Measurements from ENCODE around the gene PFAS.
"Not testable (repeated sequence)": the region's sequence is repeated elsewhere in the genome, so short reads cannot be mapped to it uniquely, and the experiment has no call there.

The PFAS gene

GRCh38 chr17:8243827-8244226 lies 5.3 kb upstream of the PFAS start:
- Mint-ChIP-seq H3K27ac (no peak overlapping the region), H3K36me3 (peaks cover 34 to 36% of the 10 kb centered on the region in 2 donors), H3K27me3 (no peaks in the 10 kb centered on the region), H3K4me3 (no peak overlapping the region), H3K9me3 (no peaks in the 10 kb centered on the region), H3K4me1 (peaks cover 27 to 44% of the 10 kb centered on the region in 2 donors)
- DNase-seq (no peak), ATAC-seq (replicated peaks) (no peak)

GRCh38 chr17:8244768-8245167 lies 4.3 kb upstream of the PFAS start:
- peaks cover 35 to 36% of the 10 kb centered on the region in 2 donors for H3K36me3 Mint-ChIP-seq
- H3K4me3 Mint-ChIP-seq = no peak overlapping the region
- ATAC-seq (replicated peaks) (no peak), DNase-seq (no peak)
- H3K4me1 Mint-ChIP-seq = peaks cover 30 to 50% of the 10 kb centered on the region in 2 donors
- no peaks in the 10 kb centered on the region for H3K27me3 Mint-ChIP-seq
- no peaks in the 10 kb centered on the region for H3K9me3 Mint-ChIP-seq
- H3K27ac Mint-ChIP-seq = peak overlapping the region; percentile 16

- DNase-seq (no peak), ATAC-seq (replicated peaks) (no peak)
- Mint-ChIP-seq H3K36me3 (peaks cover 30 to 32% of the 10 kb centered on the region in 2 donors), H3K4me1 (peaks cover 27 to 49% of the 10 kb centered on the region in 2 donors), H3K4me3 (peak overlapping the region; percentile 91 to 98), H3K27ac (peak overlapping the region; percentile 99), H3K9me3 (no peaks in the 10 kb centered on the region), H3K27me3 (no peaks in the 10 kb centered on the region)
Observed at GRCh38 chr17:8249621-8250500, 772 bp downstream of the PFAS start.

DNA sequence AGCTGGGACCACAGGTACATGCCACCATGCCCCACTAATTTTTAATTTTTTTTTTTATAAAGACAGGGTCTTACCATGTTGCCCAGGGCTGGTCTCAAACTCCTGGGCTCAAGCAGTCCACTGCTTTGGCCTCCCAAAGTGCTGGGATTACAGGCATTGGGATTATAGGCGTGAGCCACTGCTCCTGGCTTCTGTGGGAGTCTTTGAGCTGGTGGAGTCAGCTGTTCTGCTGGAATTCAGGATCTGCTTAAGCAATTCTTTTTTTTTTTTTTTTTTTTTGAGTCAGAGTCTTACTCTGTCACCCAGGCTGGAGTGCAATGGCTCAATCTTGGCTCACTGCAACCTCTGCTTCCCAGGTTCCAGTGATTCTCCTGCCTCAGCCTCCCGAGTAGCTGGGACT lies 2.3 kb downstream of the PFAS start:
- H3K27me3 Mint-ChIP-seq; DNase-seq; ATAC-seq (replicated peaks); H3K9me3 Mint-ChIP-seq; H3K27ac Mint-ChIP-seq; H3K4me3 Mint-ChIP-seq: not testable (repeated sequence)
- H3K4me1 Mint-ChIP-seq = peaks cover 14 to 33% of the 10 kb centered on the region in 2 donors
- peaks cover 33 to 37% of the 10 kb centered on the region in 2 donors for H3K36me3 Mint-ChIP-seq

GRCh38 chr17:8253801-8254200 lies 4.7 kb downstream of the PFAS start:
- H3K4me3 Mint-ChIP-seq = no peak overlapping the region
- no peak for ATAC-seq (replicated peaks)
- peak overlapping the region; percentile 56 for H3K27ac Mint-ChIP-seq
- peaks cover 12 to 18% of the 10 kb centered on the region in 2 donors for H3K4me1 Mint-ChIP-seq
- H3K36me3 Mint-ChIP-seq = peaks cover 41 to 47% of the 10 kb centered on the region in 2 donors
- no peaks in the 10 kb centered on the region for H3K27me3 Mint-ChIP-seq
- no peaks in the 10 kb centered on the region for H3K9me3 Mint-ChIP-seq
- DNase-seq = no peak

DNA sequence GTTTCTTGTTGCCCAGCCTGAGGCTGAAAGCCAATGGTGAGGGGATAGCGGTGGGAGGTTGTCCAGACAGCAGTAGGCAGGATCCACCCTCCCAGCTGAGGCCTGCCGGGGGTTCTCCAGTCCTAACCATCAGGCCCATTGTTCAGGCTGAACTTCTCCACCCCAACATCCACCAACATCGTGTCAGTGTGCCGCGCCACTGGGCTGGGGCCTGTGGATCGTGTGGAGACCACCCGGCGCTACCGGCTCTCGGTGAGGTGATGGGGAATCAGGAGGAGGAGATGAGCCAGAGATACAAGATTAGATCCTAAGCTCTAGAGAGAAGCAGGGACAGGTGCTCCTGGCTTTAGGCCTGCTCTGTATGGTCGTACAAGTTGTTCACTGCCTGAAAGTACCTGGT lies 5.8 kb downstream of the PFAS start:
- ATAC-seq (replicated peaks) (no peak), DNase-seq (no peak)
- Mint-ChIP-seq H3K9me3 (no peaks in the 10 kb centered on the region), H3K4me1 (peaks cover 9 to 10% of the 10 kb centered on the region in 2 donors), H3K4me3 (no peak overlapping the region), H3K27me3 (no peaks in the 10 kb centered on the region), H3K36me3 (peaks cover 44% of the 10 kb centered on the region in 2 donors), H3K27ac (no peak overlapping the region)

DNA sequence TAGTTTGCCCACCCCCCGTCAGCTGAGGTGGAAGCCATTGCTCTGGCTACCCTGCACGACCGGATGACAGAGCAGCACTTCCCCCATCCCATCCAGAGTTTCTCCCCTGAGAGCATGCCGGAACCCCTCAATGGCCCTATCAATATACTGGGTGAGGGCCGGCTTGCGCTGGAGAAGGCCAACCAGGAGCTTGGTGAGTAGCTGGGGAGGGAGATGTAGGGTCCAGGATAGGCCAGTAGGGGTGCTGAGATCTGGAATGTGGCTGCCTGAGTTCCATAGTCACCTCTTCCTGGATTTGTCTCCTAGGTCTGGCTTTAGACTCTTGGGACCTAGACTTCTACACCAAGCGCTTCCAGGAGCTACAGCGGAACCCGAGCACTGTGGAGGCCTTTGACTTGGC lies 6.4 kb downstream of the PFAS start:
- Mint-ChIP-seq H3K27ac (no peak overlapping the region), H3K36me3 (peaks cover 40 to 41% of the 10 kb centered on the region in 2 donors), H3K9me3 (no peaks in the 10 kb centered on the region), H3K27me3 (no peaks in the 10 kb centered on the region), H3K4me1 (peaks cover 3 to 4% of the 10 kb centered on the region in 2 donors), H3K4me3 (no peak overlapping the region)
- ATAC-seq (replicated peaks) = no peak
- DNase-seq = no peak

GRCh38 chr17:8256291-8256690 lies 7.2 kb downstream of the PFAS start:
- no peaks in the 10 kb centered on the region for H3K9me3 Mint-ChIP-seq
- no peak overlapping the region for H3K4me3 Mint-ChIP-seq
- no peaks in the 10 kb centered on the region for H3K4me1 Mint-ChIP-seq
- H3K36me3 Mint-ChIP-seq = peaks cover 44 to 46% of the 10 kb centered on the region in 2 donors
- DNase-seq (no peak), ATAC-seq (replicated peaks) (no peak)
- H3K27me3 Mint-ChIP-seq = no peaks in the 10 kb centered on the region
- no peak overlapping the region for H3K27ac Mint-ChIP-seq

GRCh38 chr17:8256691-8257090 lies 7.6 kb downstream of the PFAS start:
- H3K27me3 Mint-ChIP-seq = no peaks in the 10 kb centered on the region
- DNase-seq (no peak), ATAC-seq (replicated peaks) (no peak)
- no peaks in the 10 kb centered on the region for H3K9me3 Mint-ChIP-seq
- no peak overlapping the region for H3K4me3 Mint-ChIP-seq
- H3K27ac Mint-ChIP-seq = no peak overlapping the region
- no peaks in the 10 kb centered on the region for H3K4me1 Mint-ChIP-seq
- peaks cover 48 to 50% of the 10 kb centered on the region in 2 donors for H3K36me3 Mint-ChIP-seq

DNA sequence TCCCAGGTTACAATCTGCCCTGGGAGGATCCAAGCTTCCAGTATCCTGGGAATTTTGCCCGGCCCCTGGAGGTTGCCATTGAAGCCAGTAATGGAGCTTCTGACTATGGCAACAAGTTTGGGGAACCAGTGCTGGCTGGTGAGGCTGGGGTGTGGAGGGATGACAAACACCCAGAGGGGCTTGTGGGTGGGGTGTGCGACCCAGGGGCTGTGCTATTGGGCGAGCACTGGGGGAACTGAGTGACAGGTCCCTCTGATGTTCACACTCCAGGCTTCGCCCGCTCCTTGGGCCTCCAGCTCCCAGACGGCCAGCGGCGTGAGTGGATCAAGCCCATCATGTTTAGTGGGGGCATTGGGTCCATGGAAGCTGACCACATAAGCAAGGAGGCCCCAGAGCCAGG lies 8.7 kb downstream of the PFAS start:
- no peak for ATAC-seq (replicated peaks)
- no peaks in the 10 kb centered on the region for H3K27me3 Mint-ChIP-seq

GRCh38 chr17:8264320-8264719 lies 15.2 kb downstream of the PFAS start:
- H3K27ac Mint-ChIP-seq = no peak overlapping the region
- H3K36me3 Mint-ChIP-seq = peaks cover 69 to 77% of the 10 kb centered on the region in 2 donors
- no peak overlapping the region for H3K4me3 Mint-ChIP-seq
- ATAC-seq (replicated peaks) (no peak), DNase-seq (no peak)
- peaks cover 0 to 7% of the 10 kb centered on the region in 2 donors for H3K4me1 Mint-ChIP-seq
- H3K27me3 Mint-ChIP-seq = no peaks in the 10 kb centered on the region
- no peaks in the 10 kb centered on the region for H3K9me3 Mint-ChIP-seq

More for the DNA sequence above, 8.7 kb downstream of the PFAS start:
- no peak overlapping the region for H3K27ac Mint-ChIP-seq
- H3K36me3 Mint-ChIP-seq = peaks cover 56% of the 10 kb centered on the region in 2 donors
- no peaks in the 10 kb centered on the region for H3K4me1 Mint-ChIP-seq
- H3K4me3 Mint-ChIP-seq = no peak overlapping the region
- DNase-seq = no peak
- no peaks in the 10 kb centered on the region for H3K9me3 Mint-ChIP-seq

DNA sequence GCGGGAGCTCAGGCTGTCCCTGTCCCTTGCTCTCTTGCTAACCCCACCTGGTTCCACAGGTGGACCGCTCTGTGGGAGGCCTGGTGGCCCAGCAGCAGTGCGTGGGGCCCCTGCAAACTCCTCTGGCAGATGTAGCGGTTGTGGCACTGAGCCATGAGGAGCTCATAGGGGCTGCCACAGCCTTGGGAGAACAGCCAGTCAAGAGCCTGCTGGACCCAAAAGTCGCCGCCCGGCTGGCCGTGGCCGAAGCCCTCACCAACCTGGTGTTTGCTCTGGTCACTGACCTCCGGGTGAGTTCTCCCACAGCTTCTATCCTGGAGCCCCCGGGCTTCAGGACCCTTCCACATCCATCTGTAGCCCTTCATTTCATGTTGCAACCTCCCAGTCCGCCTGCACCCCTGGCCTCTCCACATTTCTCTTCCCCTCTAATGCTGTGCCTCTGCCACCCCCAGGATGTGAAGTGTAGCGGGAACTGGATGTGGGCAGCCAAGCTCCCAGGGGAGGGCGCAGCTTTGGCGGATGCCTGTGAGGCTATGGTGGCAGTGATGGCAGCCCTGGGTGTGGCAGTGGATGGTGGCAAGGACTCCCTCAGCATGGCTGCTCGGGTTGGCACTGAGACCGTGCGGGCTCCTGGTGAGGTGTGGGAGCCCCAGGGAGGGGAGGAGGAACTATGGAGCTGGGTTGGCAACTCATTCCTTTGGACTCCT lies 15.9 kb downstream of the PFAS start:
- Mint-ChIP-seq H3K4me1 (peaks cover 0 to 7% of the 10 kb centered on the region in 2 donors), H3K36me3 (peaks cover 72 to 80% of the 10 kb centered on the region in 2 donors), H3K27ac (peak overlapping the region; percentile 56), H3K4me3 (no peak overlapping the region), H3K9me3 (no peaks in the 10 kb centered on the region), H3K27me3 (no peaks in the 10 kb centered on the region)
- ATAC-seq (replicated peaks) = no peak
- DNase-seq = no peak

- H3K36me3 Mint-ChIP-seq = peaks cover 69 to 82% of the 10 kb centered on the region in 2 donors
- peak overlapping the region; percentile 42 for H3K27ac Mint-ChIP-seq
- ATAC-seq (replicated peaks) = no peak
Observed at GRCh38 chr17:8266648-8267479, 17.8 kb downstream of the PFAS start.

More at GRCh38 chr17:8266648-8267479, 17.8 kb downstream of the PFAS start:
- H3K27me3 Mint-ChIP-seq = no peaks in the 10 kb centered on the region
- H3K9me3 Mint-ChIP-seq = no peaks in the 10 kb centered on the region
- no peak for DNase-seq
- H3K4me1 Mint-ChIP-seq = peaks cover 0 to 7% of the 10 kb centered on the region in 2 donors
- no peak overlapping the region for H3K4me3 Mint-ChIP-seq

Measured in stimulated activated naive B cell treated with anti-CD40 and anti-IgM and Interleukin-4, amounts not matched to agents 10 μg/mL and 1 μg/mL and 100 μg/mL, for 72 hours (primary cell).